ENCODE results near the gene CTNS.

DNA sequence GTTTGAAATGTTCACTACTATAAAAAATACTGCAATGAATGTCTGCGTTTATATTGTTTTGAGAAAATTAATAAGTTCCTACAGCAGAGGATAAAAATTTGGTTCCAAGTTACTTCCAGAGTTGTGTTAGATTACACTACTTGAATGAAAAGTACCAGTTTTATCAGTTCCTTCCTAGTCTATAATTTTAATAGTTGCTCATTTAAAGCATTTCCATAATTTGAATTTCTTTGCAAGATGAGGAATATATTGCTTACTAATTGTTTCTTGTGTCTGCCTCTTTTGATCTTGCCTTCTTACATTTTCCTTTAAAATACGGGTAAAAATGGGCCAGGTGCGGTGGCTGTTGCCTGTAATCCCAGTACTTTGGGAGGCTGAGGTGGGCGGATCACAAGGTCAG is 36.0 kb downstream of the CTNS start:
- TF ChIP-seq, protein P1, sequence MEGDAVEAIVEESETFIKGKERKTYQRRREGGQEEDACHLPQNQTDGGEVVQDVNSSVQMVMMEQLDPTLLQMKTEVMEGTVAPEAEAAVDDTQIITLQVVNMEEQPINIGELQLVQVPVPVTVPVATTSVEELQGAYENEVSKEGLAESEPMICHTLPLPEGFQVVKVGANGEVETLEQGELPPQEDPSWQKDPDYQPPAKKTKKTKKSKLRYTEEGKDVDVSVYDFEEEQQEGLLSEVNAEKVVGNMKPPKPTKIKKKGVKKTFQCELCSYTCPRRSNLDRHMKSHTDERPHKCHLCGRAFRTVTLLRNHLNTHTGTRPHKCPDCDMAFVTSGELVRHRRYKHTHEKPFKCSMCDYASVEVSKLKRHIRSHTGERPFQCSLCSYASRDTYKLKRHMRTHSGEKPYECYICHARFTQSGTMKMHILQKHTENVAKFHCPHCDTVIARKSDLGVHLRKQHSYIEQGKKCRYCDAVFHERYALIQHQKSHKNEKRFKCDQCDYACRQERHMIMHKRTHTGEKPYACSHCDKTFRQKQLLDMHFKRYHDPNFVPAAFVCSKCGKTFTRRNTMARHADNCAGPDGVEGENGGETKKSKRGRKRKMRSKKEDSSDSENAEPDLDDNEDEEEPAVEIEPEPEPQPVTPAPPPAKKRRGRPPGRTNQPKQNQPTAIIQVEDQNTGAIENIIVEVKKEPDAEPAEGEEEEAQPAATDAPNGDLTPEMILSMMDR (IDR thresholded peaks at IDR 0.05), result no peak
- no peak for TF ChIP-seq ZFX (IDR thresholded peaks at IDR 0.05; ENCODE audit: borderline replicate concordance)

Data from 22Rv1 (cell line).